WTC11 (cell line): ENCODE data around the gene MLPH. TPM values are rescaled to one million over a fixed set of nuclear protein-coding genes. Genes with fewer than 3 reads are reported as not detected.

Experiments used
- ATAC-seq: fragments of 200-7000 bp; cut with Tn5 transposase; 2 replicates; pipeline ENCODE4 v1.10.0; 2021; ENCODE audit warnings: mild to moderate bottlenecking, moderate library complexity
- CTCF ChIA-PET: fragments of 300-600 bp; sonication (Branson Sonifier 250); formaldehyde crosslinking; loops from one replicate; lab custom pipeline; 2021; ENCODE audit warnings: antibody characterized with exemption; lab: Charles Lee
- POLR2A ChIA-PET: fragments of 350-600 bp; sonication (Branson Sonifier 250); formaldehyde crosslinking; loops from one replicate; lab custom pipeline; 2021; ENCODE audit warnings: antibody characterized with exemption; lab: Charles Lee
- DNase-seq: peaks from one replicate; pipeline ENCODE4 v3.0.0; 2021; ENCODE audit warnings: low spot score
- H3K27ac Mint-ChIP-seq: 2 replicates; pipeline ENCODE4 v1.8.0; 2021; ENCODE audit warnings: mixed read lengths
- H3K27me3 Mint-ChIP-seq: 2 replicates; pipeline ENCODE4 v1.8.0; 2021; ENCODE audit warnings: low read depth, mild to moderate bottlenecking, moderate library complexity, mixed read lengths
- H3K36me3 Mint-ChIP-seq: 2 replicates; pipeline ENCODE4 v1.8.0; 2021; ENCODE audit warnings: mixed read lengths
- H3K4me1 Mint-ChIP-seq: 2 replicates; pipeline ENCODE4 v1.8.0; 2022; ENCODE audit warnings: mixed read lengths
- H3K4me3 Mint-ChIP-seq: 2 replicates; pipeline ENCODE4 v1.8.0; 2021; ENCODE audit warnings: mild to moderate bottlenecking, moderate library complexity, mixed read lengths
- H3K9me3 Mint-ChIP-seq: 2 replicates; pipeline ENCODE4 v1.8.0; 2021; ENCODE audit warnings: mixed read lengths
- ESRRA ChIP-seq: sonication (generic); formaldehyde crosslinking; IDR thresholded peaks from 2 replicates; pipeline ENCODE4 v1.8.1; 2022; ENCODE audit warnings: mild to moderate bottlenecking, missing genetic modification reagents, borderline replicate concordance
- GABPB1 ChIP-seq: sonication (generic); formaldehyde crosslinking; IDR thresholded peaks from 2 replicates; pipeline ENCODE4 v1.8.1; 2023; ENCODE audit warnings: mild to moderate bottlenecking, missing genetic modification reagents
- HMGXB4 ChIP-seq: sonication (generic); formaldehyde crosslinking; IDR thresholded peaks from 2 replicates; pipeline ENCODE4 v1.8.1; 2023; ENCODE audit warnings: mild to moderate bottlenecking, moderate library complexity, missing genetic modification reagents
- MYBL2 ChIP-seq: sonication (generic); formaldehyde crosslinking; IDR thresholded peaks from 2 replicates; pipeline ENCODE4 v1.8.1; 2023; ENCODE audit warnings: mild to moderate bottlenecking, moderate library complexity, missing genetic modification reagents
- NFATC4 ChIP-seq: fragments of 250-450 bp; sonication (Bioruptor Pico); IDR thresholded peaks from 2 replicates; pipeline ENCODE4 v1.9.0; 2021; ENCODE audit warnings: mild to moderate bottlenecking
- RELA ChIP-seq: sonication (generic); formaldehyde crosslinking; IDR thresholded peaks from 2 replicates; pipeline ENCODE4 v1.8.1; 2022; ENCODE audit warnings: missing genetic modification reagents, mild to moderate bottlenecking, borderline replicate concordance
- SOX15 ChIP-seq: fragments of 250-450 bp; sonication (Bioruptor Pico); IDR thresholded peaks from 2 replicates; pipeline ENCODE4 v1.9.0; 2021; ENCODE audit warnings: mild to moderate bottlenecking
- TEAD1 ChIP-seq: sonication (generic); formaldehyde crosslinking; IDR thresholded peaks from 2 replicates; pipeline ENCODE4 v1.8.0; 2022; ENCODE audit warnings: mild to moderate bottlenecking, missing genetic modification reagents
- TP53 ChIP-seq: sonication (generic); formaldehyde crosslinking; IDR thresholded peaks from 2 replicates; pipeline ENCODE4 v1.8.1; 2023; ENCODE audit warnings: mild to moderate bottlenecking, missing genetic modification reagents
- ZBTB43 ChIP-seq: sonication (generic); formaldehyde crosslinking; IDR thresholded peaks from 2 replicates; pipeline ENCODE4 v1.8.1; 2023; ENCODE audit warnings: mild to moderate bottlenecking, missing genetic modification reagents
- ZNF138 ChIP-seq: sonication (generic); formaldehyde crosslinking; conservative IDR thresholded peaks from 2 replicates; pipeline ENCODE4 v1.8.1; 2022; ENCODE audit warnings: mild to moderate bottlenecking, moderate library complexity, missing genetic modification reagents
- ZNF317 ChIP-seq: sonication (generic); formaldehyde crosslinking; IDR thresholded peaks from 2 replicates; pipeline ENCODE4 v1.8.1; 2023; ENCODE audit warnings: low read depth, mild to moderate bottlenecking, moderate library complexity, missing genetic modification reagents, borderline replicate concordance
- ZNF396 ChIP-seq: fragments of 250-450 bp; sonication (Bioruptor Pico); IDR thresholded peaks from 2 replicates; pipeline ENCODE4 v1.8.0; 2021; ENCODE audit warnings: mild to moderate bottlenecking, moderate library complexity, borderline replicate concordance
- total RNA-seq: library from RNA; stranded (reverse); gene quantifications from 3 replicates; pipeline ENCODE4 v1.2.3, GENCODE V29; 2021
- TF ChIP-seq, protein P1 (sequence below): sonication (generic); formaldehyde crosslinking; IDR thresholded peaks from 2 replicates; pipeline ENCODE4 v1.8.0; 2022; ENCODE audit warnings: missing genetic modification reagents

The MLPH gene
- total RNA-seq, 1 experiment from 2014 or later, result 10.3 TPM

DNA sequence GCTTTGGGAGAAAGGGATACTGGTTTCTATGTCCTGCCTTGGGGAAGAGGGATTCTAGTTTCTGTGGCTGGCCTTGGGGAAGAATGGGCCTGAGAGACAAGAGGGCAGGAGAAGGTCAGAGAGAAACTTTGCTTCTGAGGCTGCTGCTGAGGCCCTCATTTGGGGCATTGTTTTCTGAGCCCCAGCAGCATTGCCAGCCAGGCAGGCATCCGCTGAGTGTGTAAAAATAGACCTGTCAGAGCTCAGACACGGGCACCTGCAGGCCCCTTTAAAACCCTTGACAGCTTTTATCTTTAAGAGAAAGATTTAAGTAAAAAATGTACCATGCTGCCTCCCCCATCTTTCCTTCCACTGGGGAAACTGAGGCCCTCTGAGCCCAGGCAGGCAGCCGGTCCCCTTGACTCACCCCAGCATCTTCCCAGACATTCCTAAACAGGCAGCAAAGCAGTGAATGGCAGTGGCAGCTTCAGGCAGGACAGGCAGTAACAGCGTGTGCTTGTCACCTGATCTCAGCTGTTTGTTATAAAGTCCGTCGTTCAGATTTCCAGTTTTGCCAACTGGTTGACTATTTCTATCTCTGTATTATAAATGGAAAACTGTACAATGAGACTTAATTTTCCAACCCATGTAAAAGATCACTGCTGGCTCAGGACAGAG lies 27.6 kb downstream of the MLPH start (continued):
- TF ChIP-seq ZNF317 (CRISPR knock-in tag), result no peak

DNA sequence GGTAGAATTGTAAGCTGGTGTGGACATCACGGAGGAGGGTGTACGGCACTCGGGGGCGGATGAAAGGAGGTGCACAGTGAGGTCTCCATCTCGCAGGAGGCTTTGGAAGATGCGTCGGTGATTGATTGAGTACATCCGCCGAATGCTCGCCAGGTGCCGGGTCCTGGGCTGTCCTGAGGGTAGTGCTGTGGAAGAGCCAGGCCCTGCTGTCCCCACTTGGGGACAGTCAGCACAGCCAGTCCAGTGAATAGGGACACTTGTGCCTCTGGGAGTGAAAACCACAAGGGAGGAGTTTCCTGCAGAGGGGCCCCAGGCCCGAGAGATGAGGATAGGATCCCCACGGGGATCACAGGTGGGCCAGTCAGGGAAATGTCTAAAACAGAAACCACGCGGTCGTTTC lies 28.1 kb downstream of the MLPH start:
- Mint-ChIP-seq H3K4me3 (no peak overlapping the region), H3K9me3 (peaks cover 4% of the 10 kb centered on the region), H3K4me1 (peaks cover 8% of the 10 kb centered on the region), H3K27ac (no peak overlapping the region), H3K27me3 (no peaks in the 10 kb centered on the region), H3K36me3 (no peaks in the 10 kb centered on the region)
- TF ChIP-seq ESRRA, result no peak
- TF ChIP-seq SOX15, result no peak
- TF ChIP-seq ZNF138 (CRISPR knock-in tag), result no peak
- TF ChIP-seq GABPB1 (CRISPR knock-in tag), result no peak
- TF ChIP-seq ZNF396 (CRISPR knock-in tag), result no peak
- TF ChIP-seq NFATC4 (CRISPR knock-in tag), result no peak
- no peak for TF ChIP-seq ZBTB43 (CRISPR knock-in tag)
- TF ChIP-seq TP53 (CRISPR knock-in tag), result no peak
- TF ChIP-seq RELA (CRISPR knock-in tag), result no peak
- TF ChIP-seq, protein P1, sequence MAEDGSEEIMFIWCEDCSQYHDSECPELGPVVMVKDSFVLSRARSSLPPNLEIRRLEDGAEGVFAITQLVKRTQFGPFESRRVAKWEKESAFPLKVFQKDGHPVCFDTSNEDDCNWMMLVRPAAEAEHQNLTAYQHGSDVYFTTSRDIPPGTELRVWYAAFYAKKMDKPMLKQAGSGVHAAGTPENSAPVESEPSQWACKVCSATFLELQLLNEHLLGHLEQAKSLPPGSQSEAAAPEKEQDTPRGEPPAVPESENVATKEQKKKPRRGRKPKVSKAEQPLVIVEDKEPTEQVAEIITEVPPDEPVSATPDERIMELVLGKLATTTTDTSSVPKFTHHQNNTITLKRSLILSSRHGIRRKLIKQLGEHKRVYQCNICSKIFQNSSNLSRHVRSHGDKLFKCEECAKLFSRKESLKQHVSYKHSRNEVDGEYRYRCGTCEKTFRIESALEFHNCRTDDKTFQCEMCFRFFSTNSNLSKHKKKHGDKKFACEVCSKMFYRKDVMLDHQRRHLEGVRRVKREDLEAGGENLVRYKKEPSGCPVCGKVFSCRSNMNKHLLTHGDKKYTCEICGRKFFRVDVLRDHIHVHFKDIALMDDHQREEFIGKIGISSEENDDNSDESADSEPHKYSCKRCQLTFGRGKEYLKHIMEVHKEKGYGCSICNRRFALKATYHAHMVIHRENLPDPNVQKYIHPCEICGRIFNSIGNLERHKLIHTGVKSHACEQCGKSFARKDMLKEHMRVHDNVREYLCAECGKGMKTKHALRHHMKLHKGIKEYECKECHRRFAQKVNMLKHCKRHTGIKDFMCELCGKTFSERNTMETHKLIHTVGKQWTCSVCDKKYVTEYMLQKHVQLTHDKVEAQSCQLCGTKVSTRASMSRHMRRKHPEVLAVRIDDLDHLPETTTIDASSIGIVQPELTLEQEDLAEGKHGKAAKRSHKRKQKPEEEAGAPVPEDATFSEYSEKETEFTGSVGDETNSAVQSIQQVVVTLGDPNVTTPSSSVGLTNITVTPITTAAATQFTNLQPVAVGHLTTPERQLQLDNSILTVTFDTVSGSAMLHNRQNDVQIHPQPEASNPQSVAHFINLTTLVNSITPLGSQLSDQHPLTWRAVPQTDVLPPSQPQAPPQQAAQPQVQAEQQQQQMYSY (CRISPR knock-in tag), result no peak
- TF ChIP-seq MYBL2 (CRISPR knock-in tag), result no peak
- ChIA-PET POLR2A (no interaction called here), CTCF (interaction anchor here (3.6 to 10.4 kb wide), 2 partner anchors 40 to 58 kb away, joined by 55 to 385 read pairs; no protein-coding TSS in a partner anchor)
- DNase-seq, result no peak
- no peak for ATAC-seq

DNA sequence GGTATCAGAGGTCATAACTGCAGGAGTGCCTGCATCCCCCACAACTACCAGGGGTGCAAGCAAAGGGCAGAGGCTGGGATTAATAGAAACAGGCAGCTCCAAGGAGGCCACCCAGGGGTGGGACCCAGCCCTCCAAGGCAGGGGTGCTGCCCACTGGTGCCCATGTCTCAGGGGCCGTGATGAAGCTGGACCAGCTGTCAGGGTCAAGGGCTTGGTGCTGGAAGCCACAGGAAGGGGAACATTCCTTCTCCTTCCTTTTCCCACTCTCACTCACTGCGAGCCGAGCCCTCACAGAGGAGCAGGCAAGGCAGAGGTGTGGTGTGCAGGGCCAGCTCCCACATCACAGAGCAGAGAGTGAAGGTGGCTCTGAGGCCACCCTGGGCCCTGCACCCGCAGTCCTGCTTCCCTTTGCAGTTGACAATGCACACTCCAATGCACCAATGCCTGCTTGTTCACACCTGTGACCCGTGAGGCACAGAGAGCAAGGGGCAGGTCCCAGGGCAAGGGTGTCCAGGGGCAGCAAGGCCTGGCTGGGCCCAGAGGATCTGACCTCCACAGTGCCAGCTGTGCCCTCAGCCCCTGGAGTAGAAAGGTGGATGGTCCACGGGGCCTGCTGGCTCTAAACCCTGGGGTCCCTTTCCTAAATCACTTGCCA lies 28.7 kb downstream of the MLPH start:
- no peak for DNase-seq
- ChIA-PET CTCF (interaction anchor here (10.4 kb wide), 1 partner anchor 57 kb away, joined by 385 read pairs; no protein-coding TSS in a partner anchor), POLR2A (no interaction called here)
- peaks cover 8% of the 10 kb centered on the region for H3K4me1 Mint-ChIP-seq
- no peak overlapping the region for H3K27ac Mint-ChIP-seq
- ATAC-seq, result no peak
- H3K4me3 Mint-ChIP-seq, result no peak overlapping the region
- peaks cover 4% of the 10 kb centered on the region for H3K9me3 Mint-ChIP-seq
- TF ChIP-seq TEAD1 (CRISPR knock-in tag), result no peak
- TF ChIP-seq HMGXB4 (CRISPR knock-in tag), result no peak
- H3K36me3 Mint-ChIP-seq, result no peaks in the 10 kb centered on the region
- no peaks in the 10 kb centered on the region for H3K27me3 Mint-ChIP-seq
